ENCODE data around the gene EEFSEC. TPM values are rescaled to one million over a fixed set of nuclear protein-coding genes. Genes with fewer than 3 reads are reported as not detected.

Gene EEFSEC
- total and polyA plus RNA-seq, 2 of the 4 experiments (the other 2 are of a cell fraction): 4.5 to 9.3 TPM

GRCh38 chr3:128309026-128309425 lies 155.7 kb downstream of the EEFSEC start:
- in situ Hi-C loops (cut with MboI; ENCODE audit: low sequenced_read_pairs) (no loop called here), intact Hi-C loops (cut with micrococcal nuclease) (loop anchor here (10.0 kb wide), 1 partner anchor 276 kb away; no protein-coding TSS in a partner anchor), dilution Hi-C loops (cut with HindIII; ENCODE audit: low sequenced_read_pairs, unreplicated experiment) (no loop called here)
- no peak overlapping the region for H4K8ac ChIP-seq (ENCODE audit: low read depth in 2 of 2, low read length in 2 of 2)
- no peaks in the 10 kb centered on the region for H3K27me3 ChIP-seq (ENCODE audit: control insufficient read depth, insufficient read depth, low read length)
- H2AK5ac ChIP-seq (ENCODE audit: low read depth, low read length): no peak overlapping the region
- H3K27ac ChIP-seq (ENCODE audit: insufficient read depth, low read length): no peak overlapping the region
- no peak overlapping the region for H4K91ac ChIP-seq (ENCODE audit: insufficient read depth, low read depth, low read length)
- BruUV-seq (replicated peaks): no TSS peak
- CTCF ChIA-PET: no interaction called here
- H3K4me3 ChIP-seq (ENCODE audit: insufficient read depth, low read depth, low read length): no peak overlapping the region
- no peak overlapping the region for H3K14ac ChIP-seq (replicated peaks; ENCODE audit: low read depth, low read length)
- 66% methylated on average over 6 of the region's 8 CpGs; no CpG with 5 or more reads in 1 of the 2 experiments for WGBS, 2 experiments (ENCODE audit: extremely low coverage in 2 of 2, insufficient read length in 1 of 2)
- H3K36me3 ChIP-seq (ENCODE audit: control insufficient read depth, insufficient read depth, low read length): no peaks in the 10 kb centered on the region; the same call in 1 of the 2 replicates
- no peak overlapping the region for H2AFZ ChIP-seq (replicated peaks; ENCODE audit: low read length, poor library complexity)
- POLR2A ChIA-PET (ENCODE audit: unreplicated experiment): no interaction called here
- no peak overlapping the region for H3K4me2 ChIP-seq (ENCODE audit: low read depth, low read length)
- H4K5ac ChIP-seq (ENCODE audit: low read depth, low read length): no peak overlapping the region
- H3K18ac ChIP-seq (ENCODE audit: low read depth, low read length): no peak overlapping the region
- no peak for ATAC-seq (ENCODE audit: low read depth)
- H2AK9ac ChIP-seq (replicated peaks; ENCODE audit: low read depth, low read length, poor library complexity): no peak overlapping the region
- H3K4ac ChIP-seq (ENCODE audit: low read depth, low read length): no peak overlapping the region
- H3K9me3 ChIP-seq (ENCODE audit: control insufficient read depth, insufficient read depth, low read length): no peaks in the 10 kb centered on the region
- no peaks in the 10 kb centered on the region; a peak in 1 of 4 replicates for H3K79me1 ChIP-seq (ENCODE audit: low read depth in 1 of 2, low read length in 2 of 2)
- H3K23ac ChIP-seq (ENCODE audit: low read depth, low read length): no peak overlapping the region
- no peak overlapping the region for H2BK15ac ChIP-seq (ENCODE audit: low read depth, low read length)
- no peak overlapping the region for H3K56ac ChIP-seq (ENCODE audit: extremely low read depth, insufficient read depth, low read length)
- H3K9me1 ChIP-seq (ENCODE audit: insufficient read depth, low read length): peaks cover 12% of the 10 kb centered on the region; the same call in 1 of the 2 replicates
- H3K4me1 ChIP-seq (ENCODE audit: control insufficient read depth, insufficient read depth, low read length): no peaks in the 10 kb centered on the region
- H3K9ac ChIP-seq (ENCODE audit: low read depth, low read length): no peak overlapping the region
- no peak for DNase-seq
- no peaks in the 10 kb centered on the region for H4K20me1 ChIP-seq (ENCODE audit: insufficient read depth, low read length)
- no peak overlapping the region for H2BK5ac ChIP-seq (ENCODE audit: low read depth, low read length, poor library complexity, severe bottlenecking)
- TF ChIP-seq FOS (IDR thresholded peaks at IDR 0.05; ENCODE audit: low read depth, low read length) (no peak), RCOR1 (IDR thresholded peaks at IDR 0.05; ENCODE audit: insufficient replicate concordance, low read length) (no peak), NFE2L2 (IDR thresholded peaks at IDR 0.05; ENCODE audit: low read depth, low read length) (no peak), CEBPB (IDR thresholded peaks at IDR 0.05; ENCODE audit: low read depth, low read length) (no peak), MAFK (IDR thresholded peaks at IDR 0.05; ENCODE audit: low read depth, low read length) (no peak), POLR2A (IDR thresholded peaks at IDR 0.05; ENCODE audit: low read depth, low read length) (no peak), RAD21 (IDR thresholded peaks at IDR 0.05; ENCODE audit: low read length) (no peak), CHD1 (IDR thresholded peaks at IDR 0.05; ENCODE audit: low read depth, low read length) (no peak), USF2 (IDR thresholded peaks at IDR 0.05; ENCODE audit: low read depth, low read length) (no peak), MAZ (IDR thresholded peaks at IDR 0.05; ENCODE audit: borderline replicate concordance, low read depth, low read length) (no peak), MXI1 (IDR thresholded peaks at IDR 0.05; ENCODE audit: borderline replicate concordance, low read depth, low read length) (no peak), RFX5 (IDR thresholded peaks at IDR 0.05; ENCODE audit: low read depth, low read length) (no peak), SMC3 (IDR thresholded peaks at IDR 0.05; ENCODE audit: low read depth, low read length) (no peak), ELK1 (IDR thresholded peaks at IDR 0.05; ENCODE audit: borderline replicate concordance, low read depth, low read length) (no peak), CTCF (conservative IDR thresholded peaks at IDR 0.05; ENCODE audit: low read depth, low read length) (no peak), BHLHE40 (IDR thresholded peaks at IDR 0.05; ENCODE audit: low read depth, low read length) (no peak)
- H2BK20ac ChIP-seq (ENCODE audit: low read depth, low read length): no peak overlapping the region
- H2BK120ac ChIP-seq (ENCODE audit: low read depth, low read length): no peak overlapping the region
